SK-N-MC (cell line): Measurements from ENCODE around the gene CYP2R1.

Experiments
- EZH2 ChIP-seq: fragments of 200-600 bp; sonication (generic); IDR thresholded peaks from one replicate; pipeline ENCODE4 v1.6.1; 2017; ENCODE audit warnings: antibody characterized with exemption
- FOXP2 ChIP-seq: optimal IDR thresholded peaks from 2 replicates; pipeline ENCODE3; 2011; ENCODE audit warnings: mild to moderate bottlenecking, moderate library complexity; ENCODE audit not compliant: insufficient read depth; ENCODE audit errors: extremely low read length, control extremely low read depth
- POLR2AphosphoS5 ChIP-seq: IDR thresholded peaks from 2 replicates; pipeline ENCODE4 v1.6.1; 2012; ENCODE audit warnings: mild to moderate bottlenecking, low read depth, low read length, borderline replicate concordance

DNA sequence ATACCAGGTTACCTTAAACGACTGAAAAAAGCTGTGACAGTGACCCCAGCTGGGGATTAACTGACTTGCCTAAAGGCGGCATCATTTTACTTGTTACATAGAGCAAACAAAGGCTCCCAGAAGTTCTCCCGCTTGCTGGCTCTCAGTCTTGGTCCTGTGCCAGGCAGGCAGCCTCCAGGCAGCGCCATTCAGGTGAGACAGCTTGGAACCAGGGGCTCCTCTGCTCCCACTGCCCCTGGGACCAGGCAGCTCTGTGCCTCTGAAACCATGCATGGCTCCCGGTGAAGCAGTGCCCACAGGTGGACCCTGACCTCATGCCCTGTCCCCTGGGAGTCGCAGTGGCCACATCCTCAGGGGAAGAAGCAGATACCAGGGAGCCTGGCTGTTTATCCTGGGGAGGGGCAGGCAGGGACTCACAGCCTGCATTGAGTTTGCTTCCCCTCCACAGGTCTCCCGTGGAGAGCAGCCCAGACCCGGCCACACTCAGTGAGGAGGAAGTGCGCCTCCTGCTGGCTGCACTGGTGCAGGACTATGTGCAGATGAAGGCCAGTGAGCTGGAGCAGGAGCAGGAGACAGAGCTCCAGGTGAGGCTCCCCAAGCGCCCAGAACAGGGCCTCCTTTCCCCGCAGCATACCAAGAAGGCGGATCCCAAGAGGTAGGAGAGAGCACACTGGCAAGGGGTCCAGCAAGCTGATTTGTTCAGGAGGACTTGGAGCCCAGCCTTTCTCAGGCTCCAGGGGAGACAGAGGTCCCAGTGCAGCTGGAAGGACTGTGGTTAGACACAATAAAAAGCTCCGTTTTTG, 15.6 kb upstream of the CYP2R1 start:
- no peak for TF ChIP-seq EZH2
- TF ChIP-seq POLR2AphosphoS5: no peak
- TF ChIP-seq FOXP2: no peak
